GM12891 (cell line): ENCODE data around the gene PTPRN2.

Experiments used
- DNase-seq: peaks from one replicate; pipeline ENCODE4 v3.0.0; 2011; ENCODE audit warnings: low spot score; ENCODE audit not compliant: insufficient read length
- FAIRE-seq: peaks from 2 replicates; lab custom pipeline; 2011; peaks lifted over from hg19 to GRCh38; lab: Jason Lieb, UNC
- PAX5 ChIP-seq: IDR thresholded peaks from 2 replicates; pipeline ENCODE4 v1.6.1; 2011; ENCODE audit warnings: low read length, moderate library complexity, mild to moderate bottlenecking; ENCODE audit not compliant: insufficient read depth, severe bottlenecking
- POLR2A ChIP-seq: IDR thresholded peaks from 2 replicates; pipeline ENCODE4 v1.6.1; 2011; ENCODE audit warnings: low read depth, low read length, control low read depth
- POLR2AphosphoS5 ChIP-seq: IDR thresholded peaks from 2 replicates; pipeline ENCODE4 v1.6.1; 2011; ENCODE audit warnings: low read depth, low read length, control low read depth
- POU2F2 ChIP-seq: IDR thresholded peaks from 2 replicates; pipeline ENCODE4 v1.6.1; 2011; ENCODE audit warnings: low read depth, mild to moderate bottlenecking, control low read depth, low read length, moderate library complexity
- SPI1 ChIP-seq: IDR thresholded peaks from 2 replicates; pipeline ENCODE4 v1.6.1; 2011; ENCODE audit warnings: low read depth, low read length, control low read depth
- TAF1 ChIP-seq: IDR thresholded peaks from 2 replicates; pipeline ENCODE4 v1.6.1; 2011; ENCODE audit warnings: low read depth, low read length, control low read depth

The PTPRN2 gene

DNA sequence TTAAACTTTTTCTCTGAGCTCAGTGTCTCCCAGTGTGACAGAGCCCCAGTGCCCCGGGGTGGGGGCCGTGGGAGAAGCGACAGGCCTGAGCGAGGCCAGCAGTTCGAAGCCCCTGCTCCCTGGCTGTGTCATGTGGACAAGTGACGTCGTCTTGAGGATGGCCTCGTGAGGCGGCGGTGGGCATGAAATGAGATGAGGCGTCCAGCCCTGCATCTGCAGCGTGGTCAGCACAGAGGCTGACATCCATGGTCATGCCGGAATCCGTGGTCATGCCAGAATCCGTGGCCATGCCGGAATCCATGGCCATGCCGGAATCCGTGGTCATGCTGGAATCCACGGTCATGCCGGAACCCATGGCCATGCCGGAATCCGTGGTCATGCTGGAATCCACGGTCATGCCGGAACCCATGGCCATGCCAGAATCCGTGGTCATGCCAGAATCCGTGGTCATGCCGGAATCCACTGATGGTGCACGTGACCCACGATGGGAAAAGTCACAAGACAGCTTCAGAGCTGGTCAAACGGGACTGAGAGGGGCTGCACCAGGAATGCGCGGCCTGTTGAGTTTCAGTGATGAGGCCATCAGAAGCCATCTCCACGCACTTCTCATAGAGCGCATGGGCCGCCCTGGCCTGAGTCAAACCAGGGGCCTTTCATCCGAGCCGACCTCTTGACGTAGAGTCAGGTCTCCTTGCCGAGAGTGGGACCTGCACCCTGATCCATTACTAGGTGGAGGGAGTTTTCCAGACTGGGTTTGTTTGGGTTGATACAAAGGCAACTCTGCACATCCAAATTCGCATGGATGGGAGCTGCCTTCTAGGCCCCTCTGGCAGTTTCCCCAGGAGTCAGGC is 342.5 kb downstream of the PTPRN2 start:
- TF ChIP-seq TAF1 (no peak), POLR2A (no peak), PAX5 (no peak), POU2F2 (no peak), SPI1 (no peak)
- FAIRE-seq (no peak), DNase-seq (no peak)

DNA sequence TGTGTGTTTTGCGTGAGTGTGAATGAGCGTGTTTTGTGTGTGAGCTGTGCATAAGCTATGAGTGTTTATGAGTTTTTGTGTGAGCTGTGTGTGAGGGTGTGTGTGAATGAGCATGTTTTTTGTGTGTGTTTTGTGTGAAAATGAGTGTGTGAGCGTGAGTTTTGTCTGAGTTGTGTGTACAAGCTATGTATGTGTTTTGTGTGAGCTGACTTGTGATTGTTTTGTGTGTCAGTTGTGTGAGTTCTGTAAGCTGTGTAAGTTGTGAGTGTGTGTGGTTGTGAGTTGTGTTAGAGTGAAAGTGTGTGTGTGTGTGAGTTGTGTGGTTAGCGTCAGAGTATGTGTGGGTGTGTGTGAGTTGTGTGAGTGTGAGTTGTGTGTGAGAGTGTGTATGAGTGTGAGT is 343.2 kb downstream of the PTPRN2 start:
- DNase-seq (no peak), FAIRE-seq (no peak)
- no peak for TF ChIP-seq TAF1
- TF ChIP-seq SPI1 = no peak
- TF ChIP-seq POU2F2 = no peak
- no peak for TF ChIP-seq POLR2AphosphoS5
- TF ChIP-seq POLR2A = no peak
- TF ChIP-seq PAX5 = no peak

DNA sequence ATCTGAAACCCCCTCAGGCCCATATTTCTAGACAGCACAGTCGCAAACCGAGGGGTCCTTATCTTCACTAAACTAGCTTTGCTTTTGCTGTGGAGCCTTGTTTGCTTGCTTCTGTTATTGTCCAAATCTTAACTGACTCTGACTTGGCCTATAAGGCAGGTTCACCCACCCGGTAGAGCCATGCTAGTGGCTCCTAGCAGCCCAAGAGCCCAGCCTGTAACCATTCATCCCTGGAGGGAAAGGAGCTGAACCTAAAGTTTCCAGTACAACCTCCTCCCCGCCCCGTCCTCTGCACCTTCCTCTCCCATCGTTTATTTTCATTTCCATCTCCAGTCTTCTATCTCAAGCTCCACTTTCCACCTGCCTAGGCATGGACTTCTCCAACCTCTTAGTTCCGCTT is 345.7 kb downstream of the PTPRN2 start:
- no peak for DNase-seq
- TF ChIP-seq POLR2AphosphoS5 = no peak
- no peak for TF ChIP-seq SPI1
- no peak for TF ChIP-seq POLR2A
- no peak for TF ChIP-seq POU2F2
- no peak for TF ChIP-seq PAX5
- TF ChIP-seq TAF1 = no peak
- FAIRE-seq = no peak

DNA sequence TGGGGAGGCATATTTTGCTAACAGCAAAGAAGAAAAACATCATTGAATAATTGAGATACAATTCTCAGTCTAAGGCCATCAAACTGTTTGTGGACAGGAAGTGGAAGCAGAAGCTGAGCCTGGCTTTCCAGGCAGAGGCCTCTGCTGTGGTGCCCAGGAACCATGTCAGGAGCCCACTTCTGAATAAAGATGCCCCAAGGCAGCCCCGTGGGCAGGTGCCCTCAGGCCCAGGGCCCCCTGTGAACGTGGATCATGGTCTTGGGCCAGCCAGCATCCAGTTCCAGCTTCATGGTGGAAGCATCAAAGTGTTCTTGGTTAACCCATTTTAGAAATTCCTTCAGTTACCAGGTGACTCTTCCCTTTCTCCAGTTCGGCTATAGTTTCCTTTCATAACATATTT is 346.8 kb downstream of the PTPRN2 start:
- TF ChIP-seq POLR2AphosphoS5 (no peak), SPI1 (no peak), PAX5 (no peak), POU2F2 (no peak), TAF1 (no peak), POLR2A (no peak)
- DNase-seq = no peak
- no peak for FAIRE-seq

DNA sequence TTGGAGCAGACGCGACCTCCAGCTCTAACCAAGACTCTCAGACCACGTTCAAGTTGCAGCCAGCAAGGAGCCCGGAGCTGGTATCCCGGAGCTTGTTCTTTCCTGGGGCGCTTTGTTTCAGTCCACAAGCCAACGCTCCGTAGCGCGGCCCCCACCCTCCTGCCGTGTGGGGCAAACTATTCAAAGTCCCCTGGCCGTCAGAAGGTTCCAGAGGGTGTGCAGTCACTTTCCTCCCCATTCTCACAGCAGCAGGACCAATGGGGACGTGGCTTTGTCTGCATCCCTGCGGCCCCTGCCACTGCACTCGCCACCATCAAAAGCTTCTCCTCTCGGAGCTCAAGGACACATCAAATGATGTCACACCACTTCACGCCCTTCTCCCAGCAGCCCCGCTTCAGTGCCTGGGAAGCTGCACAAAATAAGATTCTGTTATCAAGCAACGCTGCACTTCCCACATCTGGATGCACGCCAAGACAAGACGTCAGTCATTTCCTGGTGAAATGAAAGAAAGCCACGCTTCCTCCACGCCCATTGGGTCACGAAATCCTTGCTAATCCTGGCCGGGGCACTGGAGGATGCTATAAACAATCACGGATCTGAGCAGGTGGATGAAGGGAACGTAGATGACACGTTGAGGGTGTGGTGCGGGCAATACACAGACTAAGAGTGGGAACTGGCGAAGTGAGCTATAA is 348.2 kb downstream of the PTPRN2 start:
- no peak for TF ChIP-seq PAX5
- TF ChIP-seq POLR2A = no peak
- no peak for TF ChIP-seq POLR2AphosphoS5
- no peak for TF ChIP-seq POU2F2
- no peak for TF ChIP-seq SPI1
- no peak for TF ChIP-seq TAF1
- no peak for DNase-seq
- no peak for FAIRE-seq

DNA sequence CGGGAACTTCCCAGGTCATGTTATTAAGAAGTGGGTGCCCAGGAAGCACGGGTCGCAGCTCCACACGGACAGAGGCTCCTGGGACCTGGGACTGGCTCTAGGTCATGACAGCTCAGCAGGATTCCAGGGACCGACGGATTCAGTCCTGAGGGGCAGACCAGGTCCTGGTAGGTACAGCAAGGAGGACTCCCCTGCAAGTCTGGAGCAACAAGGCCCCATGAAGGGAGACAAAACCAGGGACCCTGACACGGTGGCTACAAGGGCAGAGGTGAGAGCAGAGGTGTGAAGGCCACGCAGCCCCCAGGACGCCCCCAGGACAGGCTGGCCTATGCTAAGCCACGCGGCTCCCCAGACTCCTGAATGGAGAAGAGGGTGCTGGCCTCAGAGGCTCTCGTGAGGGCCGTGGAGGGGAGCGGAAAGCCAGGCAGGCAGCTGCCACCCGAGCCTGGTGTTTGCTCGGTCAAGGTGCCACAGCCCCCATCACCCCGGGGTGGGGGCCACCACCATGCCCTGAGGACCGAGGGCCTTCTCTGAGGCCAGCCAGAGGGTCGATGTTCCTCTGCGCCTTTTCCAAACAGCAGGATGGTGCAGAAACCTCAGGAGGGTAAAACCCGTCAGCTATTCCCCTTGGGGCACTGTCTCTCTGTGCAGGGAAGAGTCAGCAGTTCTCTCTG is 348.9 kb downstream of the PTPRN2 start:
- TF ChIP-seq POLR2A = no peak
- TF ChIP-seq PAX5 = no peak
- TF ChIP-seq POU2F2 = no peak
- no peak for TF ChIP-seq TAF1
- no peak for TF ChIP-seq SPI1
- no peak for TF ChIP-seq POLR2AphosphoS5
- DNase-seq = no peak
- FAIRE-seq = no peak

DNA sequence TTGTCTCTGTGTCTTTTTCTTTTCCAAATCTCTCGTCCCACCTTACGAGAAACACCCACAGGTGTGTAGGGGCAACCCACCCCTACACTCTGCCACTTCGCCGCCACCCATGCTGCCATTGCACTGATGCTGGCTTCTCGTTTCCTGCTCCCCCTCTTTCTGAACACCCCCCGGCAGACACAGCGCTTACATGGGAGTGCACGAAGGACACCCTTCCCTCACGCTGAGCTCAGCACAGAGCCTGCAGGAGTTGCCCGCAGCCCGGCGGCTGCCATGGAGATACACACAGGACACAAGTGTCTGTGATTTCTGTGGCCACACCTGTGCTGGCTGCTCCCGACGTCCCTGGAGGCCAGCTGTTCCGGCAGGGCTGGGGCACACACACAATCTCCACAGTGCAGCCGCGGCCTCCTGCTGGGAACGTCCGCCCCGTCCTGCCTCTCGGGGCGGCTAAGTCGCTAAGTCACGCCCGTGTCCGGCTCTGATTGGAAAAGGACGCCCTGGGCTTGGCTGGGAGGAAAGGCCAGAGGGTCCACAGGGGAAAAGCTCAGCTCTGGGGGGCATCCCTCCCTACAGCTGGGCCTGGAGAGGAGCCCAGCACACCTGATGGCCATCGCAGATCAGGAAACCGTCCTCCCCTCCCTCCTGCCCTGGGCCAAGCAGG is 349.8 kb downstream of the PTPRN2 start:
- no peak for TF ChIP-seq SPI1
- no peak for TF ChIP-seq POLR2AphosphoS5
- no peak for TF ChIP-seq PAX5
- TF ChIP-seq TAF1 = no peak
- TF ChIP-seq POLR2A = no peak
- no peak for TF ChIP-seq POU2F2
- FAIRE-seq (no peak), DNase-seq (no peak)

DNA sequence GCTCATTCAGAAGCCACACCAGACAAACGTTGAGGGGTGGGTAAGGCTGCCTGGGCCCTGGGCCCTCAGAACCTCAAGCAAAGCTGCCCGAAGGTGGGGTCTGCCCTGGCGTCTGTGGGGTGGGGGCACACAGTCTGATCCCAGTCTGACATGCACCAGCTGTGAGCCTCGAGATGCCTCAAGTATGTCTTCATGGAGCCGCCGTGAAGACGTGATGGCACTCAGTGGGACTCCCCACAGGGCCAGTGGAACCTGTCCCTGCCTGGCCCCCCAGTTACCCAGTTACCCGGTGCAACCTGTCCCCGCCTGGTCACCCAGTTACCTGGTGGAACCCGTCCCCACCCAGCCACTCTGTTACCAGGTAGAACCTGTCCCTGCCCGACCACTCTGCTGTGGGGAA is 351.2 kb downstream of the PTPRN2 start:
- TF ChIP-seq PAX5 (no peak), TAF1 (no peak), SPI1 (no peak), POU2F2 (no peak), POLR2AphosphoS5 (no peak), POLR2A (no peak)
- DNase-seq (no peak), FAIRE-seq (no peak)

DNA sequence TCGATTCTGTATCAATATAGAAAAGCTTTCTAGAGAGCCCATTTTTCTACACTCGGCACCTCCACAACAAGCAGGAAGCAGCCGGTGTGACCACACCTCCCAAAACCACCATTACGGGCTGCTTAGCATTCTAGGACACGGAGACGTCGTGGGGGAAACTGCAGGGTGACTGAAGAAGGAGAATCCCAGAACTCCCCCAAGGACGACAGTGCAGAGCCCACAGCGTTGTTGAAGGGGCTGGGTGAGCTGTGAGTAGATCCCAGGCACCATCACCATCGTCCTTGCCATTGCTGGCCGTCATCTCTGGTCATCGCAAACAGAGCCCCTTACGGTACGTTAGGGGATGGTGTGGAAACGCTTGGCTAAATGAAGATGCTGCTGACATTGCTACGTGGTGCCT is 351.8 kb downstream of the PTPRN2 start:
- TF ChIP-seq PAX5 = no peak
- no peak for TF ChIP-seq POLR2AphosphoS5
- no peak for TF ChIP-seq SPI1
- no peak for TF ChIP-seq POU2F2
- no peak for TF ChIP-seq TAF1
- no peak for TF ChIP-seq POLR2A
- FAIRE-seq = no peak
- no peak for DNase-seq
